HCT116 (cell line): ENCODE results near the gene BFSP1. TPM values are rescaled to one million over a fixed set of nuclear protein-coding genes. Genes with fewer than 3 reads are reported as not detected.

Experiments used
- ATAC-seq: fragments of 200-7000 bp; cut with Tn5 transposase; 2 replicates; pipeline ENCODE4 v1.9.1; 2020; ENCODE audit warnings: mild to moderate bottlenecking, moderate library complexity
- BruUV-seq: library from RNA; stranded (reverse); fragments of 400-500 nt; replicated peaks from 2 replicates; lab custom pipeline; 2021; lab: Mats Ljungman, UMichigan
- CTCF ChIA-PET: fragments of 300-600 bp; sonication (Branson Sonifier 250); formaldehyde crosslinking; loops from one replicate; lab custom pipeline; 2021; ENCODE audit warnings: antibody characterized with exemption; lab: Charles Lee
- POLR2A ChIA-PET: fragments of 300-600, 350-600 bp; sonication (Branson Sonifier 250); formaldehyde crosslinking; loops from one replicate; lab custom pipeline; 2021; ENCODE audit warnings: antibody characterized with exemption; lab: Charles Lee
- RAD21 ChIA-PET, 2 experiments: fragments of 300-600 bp; sonication (Branson Sonifier 250); formaldehyde crosslinking; loops; one replicate each; lab custom pipeline; 2023; ENCODE audit warnings: low total read pairs in 2 of 2; ENCODE audit not compliant: uncharacterized antibody in 2 of 2, unreplicated experiment in 2 of 2, low non-redundant PET in 1 of 2; lab: Charles Lee
- DNase-seq: peaks from one replicate; pipeline ENCODE4 v3.0.0-alpha.2; 2010; ENCODE audit warnings: low read depth, low spot score
- H2AFZ ChIP-seq: fragments of 200-600 bp; shearing (Covaris generic), sonication (generic); 2 replicates; pipeline ENCODE4 v1.6.1; 2017; ENCODE audit warnings: low read depth, mixed run types, mixed read lengths, antibody characterized with exemption, low read length; ENCODE audit not compliant: poor library complexity, severe bottlenecking
- H3K27ac ChIP-seq: 2 replicates; pipeline ENCODE4 v1.5.1; 2012; ENCODE audit warnings: low read depth, low read length
- H3K27me3 ChIP-seq: fragments of 200-600 bp; sonication (generic); 2 replicates; pipeline ENCODE4 v1.6.1; 2016; ENCODE audit warnings: mixed run types, low read length, mixed read lengths; ENCODE audit not compliant: insufficient read depth
- H3K36me3 ChIP-seq, 2 experiments: fragments of 200-500 bp in 1 of 2; fragments of 200-600 bp in 1 of 2; sonication (Bioruptor generic) in 1 of 2; sonication (generic) in 1 of 2; 2 replicates each; pipeline versions ENCODE4 v1.5.1 to v1.6.1; 2014 to 2016; ENCODE audit warnings: low read length in 2 of 2, inconsistent platforms in 1 of 2, mixed read lengths in 1 of 2, mixed run types in 1 of 2; ENCODE audit not compliant: insufficient read depth in 2 of 2, control insufficient read depth in 1 of 2
- H3K4me1 ChIP-seq, 2 experiments: fragments of 200-600 bp in 1 of 2; sonication (generic) in 1 of 2; 2 replicates each; pipeline versions ENCODE4 v1.5.1 to v1.6.1; 2012 to 2017; ENCODE audit warnings: low read length in 2 of 2, inconsistent platforms in 1 of 2, mild to moderate bottlenecking in 1 of 2, mixed read lengths in 1 of 2, mixed run types in 1 of 2, moderate library complexity in 1 of 2; ENCODE audit not compliant: insufficient read depth in 2 of 2, control insufficient read depth in 1 of 2
- H3K4me2 ChIP-seq: fragments of 200-600 bp; sonication (generic); 2 replicates; pipeline ENCODE4 v1.6.1; 2017; ENCODE audit warnings: mixed run types, low read length, mixed read lengths
- H3K4me3 ChIP-seq, 2 experiments: fragments of 200-600 bp in 1 of 2; sonication (generic) in 1 of 2; replicated peaks in 1 of 2; 2 replicates each; pipeline ENCODE4 v1.5.1; 2011 to 2016; ENCODE audit warnings: low read length in 2 of 2, control low read depth in 1 of 2, low read depth in 1 of 2, mild to moderate bottlenecking in 1 of 2, mixed read lengths in 1 of 2, mixed run types in 1 of 2
- H3K79me2 ChIP-seq: fragments of 200-600 bp; sonication (generic); 2 replicates; pipeline ENCODE4 v1.6.1; 2017; ENCODE audit warnings: mild to moderate bottlenecking, mixed run types, low read length, moderate library complexity, mixed read lengths; ENCODE audit not compliant: insufficient read depth
- H3K9ac ChIP-seq: fragments of 200-600 bp; sonication (generic); 2 replicates; pipeline ENCODE4 v1.6.1; 2016; ENCODE audit warnings: low read length, mixed read lengths
- H3K9me2 ChIP-seq: fragments of 200-600 bp; sonication (generic), shearing (Covaris generic); 2 replicates; pipeline ENCODE4 v1.6.1; 2017; ENCODE audit warnings: mixed run types, mild to moderate bottlenecking, moderate library complexity; ENCODE audit not compliant: insufficient read depth
- H3K9me3 ChIP-seq, 2 experiments: fragments of 200-500 bp in 1 of 2; fragments of 200-600 bp in 1 of 2; sonication (Bioruptor generic) in 1 of 2; sonication (generic) in 1 of 2; 2 replicates each; pipeline ENCODE4 v1.6.1; 2014 to 2017; ENCODE audit warnings: low read length in 2 of 2, mixed read lengths in 2 of 2, inconsistent platforms in 1 of 2, low read depth in 1 of 2, mild to moderate bottlenecking in 1 of 2, mixed run types in 1 of 2, moderate library complexity in 1 of 2; ENCODE audit not compliant: control insufficient read depth in 1 of 2, insufficient read depth in 1 of 2
- H4K20me1 ChIP-seq: fragments of 200-600 bp; sonication (generic), shearing (Covaris generic); 2 replicates; pipeline ENCODE4 v1.6.1; 2017; ENCODE audit warnings: mixed run types, mild to moderate bottlenecking, moderate library complexity; ENCODE audit not compliant: insufficient read depth
- CTCF ChIP-seq, 3 experiments: fragments of 200-600 bp in 1 of 3; sonication (generic) in 1 of 3; IDR thresholded peaks in 2 of 3; conservative IDR thresholded peaks in 1 of 3; 2 replicates each; pipeline ENCODE4 v1.5.1; 2012 to 2017; ENCODE audit warnings: low read depth in 2 of 3, low read length in 2 of 3, antibody characterized with exemption in 1 of 3, borderline replicate concordance in 1 of 3, control low read depth in 1 of 3, mild to moderate bottlenecking in 1 of 3, mixed read lengths in 1 of 3, mixed run types in 1 of 3, moderate library complexity in 1 of 3; ENCODE audit not compliant: insufficient read depth in 1 of 3
- EZH2 ChIP-seq: fragments of 200-600 bp; sonication (generic); IDR thresholded peaks from 2 replicates; pipeline ENCODE4 v1.6.1; 2017; ENCODE audit warnings: antibody characterized with exemption, mixed run types
- FOSL1 ChIP-seq: IDR thresholded peaks from 2 replicates; pipeline ENCODE4 v1.6.1; 2012; ENCODE audit warnings: low read depth
- SP1 ChIP-seq: IDR thresholded peaks from 2 replicates; pipeline ENCODE4 v1.6.1; 2012; ENCODE audit warnings: low read depth
- ZNF274 ChIP-seq: fragments of 200-500 bp; sonication (Bioruptor generic); IDR thresholded peaks from 2 replicates; pipeline ENCODE4 v1.6.1; 2014; ENCODE audit warnings: mild to moderate bottlenecking, low read depth, low read length, inconsistent platforms
- intact Hi-C: fragments of 100-400 bp; cut with micrococcal nuclease; formaldehyde crosslinking; loops from 2 replicates; pipeline ENCODE4 v1.10.0; 2022
- total RNA-seq: library from RNA; stranded (reverse); gene quantifications from one replicate; pipeline ENCODE4 v1.2.1, GENCODE V29; 2021; ENCODE audit not compliant: unreplicated experiment

BFSP1 gene
- total RNA-seq, 1 experiment from 2014 or later = 8.8 TPM

- TF ChIP-seq CTCF (IDR thresholded peaks at IDR 0.05 in 2 of 3, conservative IDR thresholded peaks at IDR 0.05 in 1 of 3; ENCODE audit: borderline replicate concordance in 1 of 3, insufficient read depth in 1 of 3, low read depth in 2 of 3, low read length in 2 of 3) (no peak), EZH2 (no peak), ZNF274 (no peak), FOSL1 (no peak)
These were observed 52.0 kb downstream of the BFSP1 start (continued) for GRCh38 chr20:17479063-17479657.

GRCh38 chr20:17473659-17474058 lies 57.5 kb downstream of the BFSP1 start:
- no peak for DNase-seq
- ChIA-PET POLR2A (no interaction called here), CTCF (no interaction called here), RAD21 (no interaction called here)
- intact Hi-C loops = no loop called here
- H3K9me2 ChIP-seq = no peaks in the 10 kb centered on the region
- H4K20me1 ChIP-seq = no peaks in the 10 kb centered on the region
- no peak for TF ChIP-seq SP1
- no TSS peak for BruUV-seq
- H3K27me3 ChIP-seq = no peaks in the 10 kb centered on the region
- H3K9ac ChIP-seq = no peak overlapping the region
- no peak for ATAC-seq
- H3K4me3 ChIP-seq = no peak overlapping the region
- H3K79me2 ChIP-seq = no peaks in the 10 kb centered on the region
- no peak overlapping the region for H2AFZ ChIP-seq
- no peak overlapping the region for H3K4me2 ChIP-seq
- H3K27ac ChIP-seq = no peak overlapping the region
- no peaks in the 10 kb centered on the region for H3K4me1 ChIP-seq
- no peaks in the 10 kb centered on the region for H3K9me3 ChIP-seq
- H3K36me3 ChIP-seq = no peaks in the 10 kb centered on the region
